NCI-H2171 (cell line): Measurements from ENCODE around the gene PSORS1C1.

ENCODE experiments used
- DNase-seq: peaks from one replicate; lab custom pipeline; 2025; lab: John Stamatoyannopoulos, UW

Gene PSORS1C1

DNA sequence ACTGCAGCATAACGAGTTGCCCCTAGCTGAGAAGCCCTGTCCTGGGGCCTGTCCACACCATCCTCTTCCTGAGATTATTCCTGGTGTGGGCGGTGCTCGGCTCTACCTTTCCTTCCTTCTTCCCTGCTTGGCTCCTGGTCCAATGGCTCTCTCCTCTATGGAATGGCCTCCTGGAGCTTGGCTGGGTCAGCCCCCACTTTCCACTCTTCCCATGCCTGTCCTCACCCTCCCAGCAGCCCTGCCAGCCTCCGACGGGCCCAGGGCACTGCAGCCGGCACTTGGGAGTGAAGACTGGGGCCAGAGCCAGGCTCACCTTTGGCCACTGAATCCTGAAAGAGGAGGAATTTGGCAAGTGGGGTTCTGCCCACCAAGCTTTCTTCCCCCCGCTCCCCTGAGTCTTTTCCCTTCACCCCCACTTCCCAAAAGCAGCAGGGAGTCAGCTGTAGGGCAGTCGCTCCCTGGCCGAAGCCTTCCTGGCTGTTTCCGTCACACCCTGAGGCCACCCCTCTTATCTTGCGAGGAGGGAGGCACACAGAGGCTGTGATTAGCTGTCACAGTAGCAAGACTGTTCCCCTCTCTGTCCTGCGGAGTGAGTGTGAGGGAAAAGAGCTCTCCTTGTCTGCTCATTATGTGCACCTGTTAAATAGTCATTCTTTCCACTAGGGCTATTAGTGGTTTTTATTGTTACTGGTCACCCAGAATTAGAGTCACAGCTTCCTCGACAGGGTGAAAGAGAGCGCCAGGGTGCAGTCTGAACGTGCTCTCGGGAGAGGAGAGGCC is 12.0 kb downstream of the PSORS1C1 start:
- DNase-seq = no peak

GRCh38 chr6:31128093-31128676 is 13.6 kb downstream of the PSORS1C1 start:
- peak; percentile 25 for DNase-seq

DNA sequence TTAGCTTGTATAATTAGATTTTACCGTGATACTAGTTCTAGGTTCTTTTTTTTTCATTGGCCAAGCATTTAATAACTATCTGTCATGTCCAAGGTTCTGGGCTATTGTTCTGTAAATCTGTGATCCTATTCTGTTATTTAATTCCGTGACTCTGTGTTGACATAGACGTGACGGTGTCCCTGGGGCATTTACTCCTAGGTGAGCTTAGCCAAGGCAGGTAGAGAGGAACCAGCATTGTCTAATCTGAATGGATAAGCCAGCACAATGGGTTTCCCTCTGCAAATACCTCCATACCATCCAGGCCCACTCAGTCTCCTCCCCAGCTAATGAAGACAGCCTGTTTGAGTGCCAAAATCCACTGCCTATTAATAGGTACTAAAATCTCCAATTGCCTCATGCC is 14.5 kb downstream of the PSORS1C1 start:
- no peak for DNase-seq

GRCh38 chr6:31130751-31131150 is 16.2 kb downstream of the PSORS1C1 start:
- no peak for DNase-seq

DNA sequence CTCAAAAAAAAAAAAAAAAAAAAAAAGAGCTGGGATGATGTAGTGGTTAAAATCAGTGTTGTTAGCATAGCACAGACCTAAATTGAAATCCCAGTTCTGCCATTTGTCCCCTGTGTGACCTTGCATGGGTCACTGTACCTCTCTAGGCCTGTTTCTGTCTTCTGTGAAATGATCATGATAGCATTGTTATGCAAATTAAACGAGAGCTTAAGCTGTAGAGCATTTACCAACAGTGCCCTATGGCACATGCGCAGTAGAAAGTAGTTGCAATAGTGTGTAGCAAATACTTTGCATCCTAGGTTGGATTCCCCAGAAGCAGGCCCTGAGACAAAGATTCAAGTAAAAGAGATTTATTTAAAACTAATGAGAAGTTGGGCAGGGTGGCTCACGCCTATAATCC is 17.0 kb downstream of the PSORS1C1 start:
- DNase-seq = no peak

GRCh38 chr6:31132806-31133205 is 18.2 kb downstream of the PSORS1C1 start:
- DNase-seq = no peak

- no peak for DNase-seq
These were observed 21.1 kb downstream of the PSORS1C1 start for GRCh38 chr6:31135710-31136109.

- DNase-seq = no peak
These were observed 24.4 kb downstream of the PSORS1C1 start, which contains the start of gene PSORS1C2 for GRCh38 chr6:31138982-31139381. Gene PSORS1C2, minus strand, starts transcription at chr6:31139066. Its CDS starts 40 bp downstream, at chr6:31139026.

DNA sequence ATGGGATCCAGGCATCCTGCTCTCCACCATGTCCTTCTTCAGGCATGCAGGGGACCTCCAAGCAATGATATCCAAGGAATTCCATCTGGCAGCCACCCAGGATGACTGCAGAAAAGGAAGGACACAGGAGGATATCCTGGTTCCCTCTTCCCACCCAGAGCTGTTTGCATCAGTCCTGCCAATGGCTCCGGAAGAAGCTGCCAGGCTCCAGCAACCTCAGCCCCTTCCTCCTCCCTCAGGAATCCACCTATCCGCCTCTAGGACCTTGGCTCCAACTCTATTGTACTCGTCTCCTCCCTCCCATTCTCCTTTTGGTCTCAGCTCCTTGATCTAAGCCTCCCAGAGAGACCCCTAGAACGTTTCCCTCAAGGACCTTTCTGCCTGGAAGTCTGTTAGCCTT is 25.0 kb downstream of the PSORS1C1 start:
- DNase-seq = no peak

DNA sequence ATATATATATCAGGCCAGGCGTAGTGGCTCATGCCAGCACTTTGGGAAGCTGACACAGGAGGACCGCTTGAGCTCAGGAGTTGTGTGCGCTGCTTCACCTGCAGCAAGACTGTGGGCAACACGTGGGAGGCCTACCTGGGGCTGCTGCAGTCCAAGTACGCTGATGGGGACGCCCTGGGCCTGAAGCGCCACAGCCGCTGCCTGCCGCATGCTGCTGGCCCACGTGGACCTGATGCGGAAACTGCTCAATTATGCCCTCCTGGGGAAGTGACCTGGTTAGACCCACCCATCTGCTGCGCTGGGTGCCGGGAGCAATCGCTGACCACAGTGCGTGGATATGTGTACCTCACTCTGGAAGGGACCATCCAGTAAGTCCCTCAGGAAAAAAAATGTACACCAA is 26.0 kb downstream of the PSORS1C1 start:
- no peak for DNase-seq

GRCh38 chr6:31142361-31142761 is 27.8 kb downstream of the PSORS1C1 start:
- peak; percentile 8 for DNase-seq

- no peak for DNase-seq
These were observed 28.5 kb downstream of the PSORS1C1 start for GRCh38 chr6:31143148-31143547.

DNA sequence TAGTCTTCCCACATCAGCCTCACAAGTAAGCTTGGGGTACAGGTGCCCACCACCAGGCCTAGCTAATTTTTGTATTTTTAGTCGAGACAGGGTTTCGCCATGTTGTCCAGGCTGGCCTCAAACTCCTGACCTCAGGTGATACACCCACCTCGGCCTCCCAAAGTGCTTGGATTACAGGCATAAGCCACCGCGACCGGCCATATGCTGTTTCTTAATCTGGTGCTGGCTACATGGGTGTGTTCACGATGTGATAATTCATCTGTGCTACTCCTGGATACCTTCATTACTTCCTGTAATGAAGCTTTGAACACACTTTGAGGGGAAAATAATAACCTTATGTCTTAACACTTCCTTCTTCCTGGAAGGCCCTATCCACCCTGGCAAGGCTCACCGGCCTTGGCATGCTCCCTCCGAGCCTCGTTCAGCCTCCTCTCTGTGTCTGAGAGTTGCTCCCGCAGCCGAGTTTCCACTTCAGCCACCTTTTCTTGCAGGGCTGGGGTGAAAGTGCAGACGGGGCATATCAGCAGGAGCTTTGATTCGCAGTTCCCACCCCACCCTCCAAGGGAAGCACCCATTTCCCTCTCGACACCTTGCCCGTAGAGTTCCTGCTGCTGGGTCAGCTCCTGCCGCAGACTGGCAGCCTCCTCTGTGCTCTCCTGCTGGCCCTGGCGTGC is 29.8 kb downstream of the PSORS1C1 start:
- no peak for DNase-seq

DNA sequence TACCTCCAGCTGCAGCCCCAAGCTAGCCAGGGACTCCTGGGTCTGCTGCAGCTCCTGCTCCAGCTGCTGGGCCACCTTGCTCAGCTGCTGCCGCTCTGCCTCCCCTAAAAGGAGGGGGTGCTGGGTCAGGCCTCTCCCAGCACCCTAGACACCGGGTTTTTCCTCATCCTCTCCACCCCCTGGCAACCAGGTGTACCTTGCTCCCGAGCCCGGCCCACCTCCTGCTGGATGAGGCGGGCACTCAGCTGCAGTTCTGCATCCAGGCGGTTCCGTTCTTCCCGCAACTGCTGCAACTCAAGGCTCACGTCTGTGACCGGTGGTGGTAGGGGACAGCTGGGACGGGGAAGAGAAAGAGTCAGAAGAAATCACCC is 30.4 kb downstream of the PSORS1C1 start:
- no peak for DNase-seq

GRCh38 chr6:31145386-31145785 is 30.8 kb downstream of the PSORS1C1 start:
- DNase-seq = no peak

- DNase-seq = no peak
These were observed 35.3 kb downstream of the PSORS1C1 start for GRCh38 chr6:31149827-31150447.

DNA sequence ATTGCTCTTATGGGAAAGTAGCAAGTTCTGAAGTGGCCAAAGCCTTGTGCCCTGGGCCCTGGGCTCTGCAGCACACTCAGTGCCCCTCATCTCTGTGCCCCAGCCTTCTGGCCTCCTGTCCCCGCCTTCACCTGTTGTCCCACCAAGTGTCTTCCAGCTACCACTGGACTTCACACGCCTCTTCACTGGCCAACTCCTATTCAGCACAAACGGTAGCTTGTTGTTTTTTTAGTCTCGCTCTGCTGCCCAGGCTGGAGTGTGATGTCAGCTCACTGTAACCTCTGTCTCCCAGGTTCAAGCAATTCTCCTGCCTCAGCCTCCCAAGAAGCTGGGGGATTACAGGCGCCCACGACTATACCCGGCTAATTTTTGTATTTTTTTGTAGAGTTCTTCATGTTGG is 38.2 kb downstream of the PSORS1C1 start:
- DNase-seq = no peak

DNA sequence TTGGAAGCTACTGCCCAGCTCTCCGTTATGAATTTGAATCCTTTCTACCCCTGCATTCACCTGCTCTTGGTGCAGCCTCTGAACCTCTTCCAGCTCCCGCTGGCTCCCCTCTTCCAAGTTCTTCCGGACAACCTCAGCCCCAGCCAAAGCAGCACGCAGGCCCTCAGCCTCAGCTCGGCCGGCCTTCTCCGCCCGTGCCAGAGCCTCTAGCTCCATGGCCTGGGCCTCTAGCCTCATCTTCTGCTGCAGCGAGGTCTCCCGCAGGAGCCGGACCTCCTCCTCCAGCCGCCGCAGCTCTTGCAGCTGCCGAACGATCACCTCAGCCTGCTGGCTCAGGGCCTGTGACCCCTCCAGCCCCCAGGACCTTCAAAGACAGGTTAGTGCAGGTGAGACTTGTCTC is 39.8 kb downstream of the PSORS1C1 start:
- no peak for DNase-seq

DNA sequence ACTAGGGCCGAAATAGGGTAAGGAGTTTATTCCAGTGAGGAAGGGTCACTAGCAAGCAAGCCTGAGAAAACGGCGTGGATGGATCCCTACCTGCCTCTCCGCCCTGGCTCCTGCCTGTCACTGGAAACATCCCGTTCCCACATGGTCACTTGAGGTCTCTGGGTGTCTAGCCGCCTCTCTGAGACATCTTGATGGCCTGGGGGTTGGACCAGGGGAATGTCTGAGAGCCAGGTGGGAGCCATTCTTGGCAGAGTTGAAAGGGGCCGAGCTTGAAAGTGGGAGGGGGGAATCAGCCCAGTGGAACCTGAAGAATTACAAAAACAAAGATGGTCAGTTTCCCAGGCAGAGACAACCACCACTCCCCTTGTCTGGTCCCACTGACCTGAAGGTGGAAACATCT is 42.0 kb downstream of the PSORS1C1 start:
- DNase-seq = no peak

GRCh38 chr6:31157513-31158139 is 43.0 kb downstream of the PSORS1C1 start, which contains the start of gene CCHCR1:
Gene CCHCR1, minus strand, starts transcription at chr6:31157802. Its CDS starts 202 bp downstream, at chr6:31157600.
- DNase-seq = no peak

GRCh38 chr6:31158140-31158862 is 43.7 kb downstream of the PSORS1C1 start, which contains the start of gene TCF19:
Gene TCF19, plus strand, starts transcription at chr6:31158589. Its CDS starts 881 bp downstream, at chr6:31159470.
- peak; percentile 98 for DNase-seq
